ENCODE data around the gene TEX29.

TEX29 gene

DNA sequence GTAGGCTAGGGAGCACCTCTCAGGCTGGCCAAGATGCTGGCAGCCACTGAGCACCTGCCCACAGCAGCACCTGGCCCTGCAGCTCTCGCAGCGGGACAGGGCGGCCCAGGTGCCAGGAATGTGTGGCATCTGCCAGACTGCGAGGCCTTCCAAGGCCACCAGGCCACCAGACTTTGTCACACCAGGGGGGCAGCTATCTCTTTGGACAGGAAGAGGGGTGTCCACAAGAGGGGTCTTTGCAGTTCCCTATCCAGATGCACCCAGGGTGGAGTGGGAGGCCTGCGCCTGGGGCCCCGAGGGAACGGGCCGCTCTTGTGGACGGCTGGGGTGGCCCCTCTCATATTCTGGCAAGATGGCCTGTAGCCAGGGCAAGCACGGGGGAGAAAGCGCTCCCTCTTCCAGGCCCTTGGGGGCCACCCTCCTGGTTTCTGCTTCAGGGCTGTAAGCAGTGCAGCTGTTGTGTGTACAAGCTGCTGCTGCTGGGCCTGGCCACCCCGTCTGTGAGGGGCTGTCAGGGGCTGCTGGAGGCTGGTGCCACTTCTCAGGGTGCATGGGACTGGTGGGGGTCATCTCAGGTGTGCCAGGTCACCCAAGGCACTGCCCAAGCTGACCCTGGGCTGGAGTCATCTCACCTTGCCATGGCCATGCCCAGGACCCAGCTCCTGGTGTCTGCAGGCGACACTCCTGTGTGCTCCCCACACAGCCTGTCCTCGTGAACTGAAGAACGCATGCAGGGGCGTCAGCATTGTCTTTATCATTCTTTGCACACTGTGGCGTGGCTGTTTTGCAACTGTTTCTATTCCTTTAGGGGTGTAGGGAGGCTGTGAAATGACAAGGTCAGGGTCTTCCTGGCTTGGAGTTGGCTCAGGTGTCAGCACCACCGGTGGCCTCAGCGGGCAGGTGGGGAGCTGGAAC, 1.8 kb downstream of the TEX29 start:
- DNase-seq (ENCODE audit: low read depth in 2 of 2): no peak

DNA sequence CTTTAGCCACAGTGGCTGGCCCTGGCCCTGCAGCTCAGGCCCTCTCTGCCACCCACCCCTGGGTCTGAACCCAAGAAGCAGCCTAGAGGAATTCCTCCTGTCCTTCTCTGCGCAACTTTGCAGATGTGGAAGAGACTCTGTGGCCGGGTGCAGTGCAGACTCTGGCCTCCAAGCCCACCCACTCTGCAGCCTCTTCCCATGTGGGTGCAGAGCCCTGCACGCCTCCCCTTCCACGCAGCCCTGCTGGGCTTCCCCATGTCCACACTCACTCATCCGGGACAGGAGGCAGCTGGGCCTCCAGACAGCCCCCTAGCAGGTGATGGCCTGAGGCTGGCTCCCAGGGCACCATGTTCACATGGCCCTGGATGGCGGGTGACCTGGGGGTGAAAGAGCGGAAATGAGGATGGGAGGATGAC, 2.5 kb downstream of the TEX29 start:
- DNase-seq (ENCODE audit: low read depth in 2 of 2): no peak

DNA sequence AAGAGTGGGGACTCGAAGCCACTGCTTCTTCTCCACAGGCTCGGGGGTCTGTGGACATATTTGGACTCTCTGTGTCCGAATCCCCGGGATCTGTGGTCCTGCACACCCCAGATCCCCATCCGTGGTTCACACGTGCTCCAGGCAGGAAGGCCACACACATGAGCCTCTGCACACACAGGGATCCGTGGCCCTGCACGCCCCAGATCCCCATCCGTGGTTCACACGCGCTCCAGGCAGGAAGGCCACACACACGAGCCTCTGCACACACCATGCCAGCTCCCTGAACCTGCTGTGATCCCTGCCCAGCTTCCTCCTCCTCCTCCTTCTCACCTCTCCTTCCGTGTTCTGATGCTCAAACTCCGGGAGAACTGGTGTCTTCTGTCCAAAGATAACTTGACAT, 3.1 kb downstream of the TEX29 start:
- DNase-seq (ENCODE audit: low read depth in 2 of 2): no peak

DNA sequence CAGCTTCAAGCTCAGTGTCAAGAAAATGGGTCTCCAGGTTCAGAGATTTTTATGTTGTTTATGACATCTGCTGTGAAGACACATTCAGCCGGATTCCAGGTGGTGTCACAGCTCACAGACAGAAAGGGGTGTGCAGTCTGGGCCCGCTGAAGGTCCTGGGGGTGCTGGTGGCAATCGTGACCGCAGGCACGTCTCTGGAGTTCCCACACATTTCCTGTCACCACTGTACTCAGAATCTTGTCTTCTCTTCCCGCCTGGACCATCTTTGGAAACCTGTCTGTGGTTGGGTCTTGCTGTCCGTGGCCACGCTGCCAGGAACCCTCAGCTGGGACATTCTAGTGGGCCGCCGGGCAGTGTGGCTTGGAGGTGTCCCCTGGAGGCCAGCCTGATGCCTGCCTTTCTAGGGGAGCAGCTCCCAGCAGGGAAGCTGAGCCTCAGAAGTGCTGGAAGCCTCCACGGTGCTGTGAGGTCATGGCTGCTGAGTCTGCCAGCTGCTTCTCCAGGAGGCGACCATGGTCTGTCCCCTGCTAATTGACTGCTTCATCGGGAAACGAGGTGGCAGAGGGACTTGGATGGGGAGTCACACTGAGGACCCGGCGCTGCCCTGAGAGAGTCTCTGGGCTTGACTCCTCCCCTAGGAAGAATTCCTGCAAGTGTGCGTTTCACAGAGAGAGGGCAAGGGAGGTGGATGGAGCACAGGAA, 3.7 kb downstream of the TEX29 start:
- DNase-seq (ENCODE audit: low read depth in 2 of 2): no peak

DNA sequence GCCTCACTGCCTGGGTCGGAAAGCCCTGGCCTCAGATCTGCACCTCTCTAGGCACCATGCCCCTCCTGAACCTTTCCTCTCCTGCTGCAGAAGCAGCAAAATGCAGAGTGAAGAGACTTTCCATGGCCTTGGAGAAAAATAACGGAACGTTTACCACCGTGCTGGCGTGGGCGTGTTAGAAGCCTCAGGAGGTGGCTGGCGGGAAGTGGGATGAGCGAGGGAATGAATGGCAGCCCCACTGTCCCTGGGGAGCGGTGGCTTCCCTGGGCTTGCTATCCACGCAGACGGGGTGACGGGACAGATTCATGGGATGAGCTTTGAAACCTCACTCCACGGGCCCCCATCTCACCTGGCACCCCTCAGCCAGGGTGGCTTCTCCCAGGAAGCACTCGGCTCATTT, 4.3 kb downstream of the TEX29 start:
- no peak for DNase-seq (ENCODE audit: low read depth in 2 of 2)

DNA sequence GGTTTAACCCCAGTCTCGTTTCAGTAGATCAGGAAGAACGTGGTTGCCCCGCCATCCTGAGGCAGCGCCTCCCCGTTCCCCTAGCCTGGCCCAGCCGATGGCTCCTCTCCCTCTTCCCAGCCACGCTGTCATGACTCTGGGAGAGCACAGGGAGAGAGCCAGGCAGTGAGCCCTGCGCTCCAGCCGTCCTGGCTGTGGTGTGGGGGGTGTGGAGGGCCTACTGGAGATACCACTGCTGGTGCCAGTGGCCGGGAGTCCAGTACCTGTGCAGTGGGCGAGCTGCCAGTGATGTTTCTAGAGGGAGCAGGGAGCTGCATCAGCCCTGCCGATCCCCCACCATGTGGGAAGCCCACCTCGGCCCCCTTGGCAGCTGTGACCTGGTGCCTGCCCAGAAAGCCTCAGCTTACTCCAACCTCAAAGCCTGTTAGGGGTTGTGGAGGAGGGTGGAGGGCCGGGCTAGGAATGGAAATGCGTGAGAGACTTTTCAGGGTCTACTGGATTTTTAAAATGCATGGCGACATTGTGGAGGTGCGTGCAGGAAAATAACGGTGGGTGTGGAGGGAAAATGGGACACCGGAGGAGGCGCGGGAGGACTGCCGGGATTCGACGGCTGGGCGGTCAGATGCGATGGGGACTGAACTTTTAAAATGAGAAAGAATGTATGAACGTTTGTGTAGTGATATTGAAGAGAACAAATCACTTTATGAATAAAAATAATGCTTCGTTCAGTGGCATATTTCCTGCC, 4.9 kb downstream of the TEX29 start:
- DNase-seq (ENCODE audit: low read depth in 2 of 2): no peak

DNA sequence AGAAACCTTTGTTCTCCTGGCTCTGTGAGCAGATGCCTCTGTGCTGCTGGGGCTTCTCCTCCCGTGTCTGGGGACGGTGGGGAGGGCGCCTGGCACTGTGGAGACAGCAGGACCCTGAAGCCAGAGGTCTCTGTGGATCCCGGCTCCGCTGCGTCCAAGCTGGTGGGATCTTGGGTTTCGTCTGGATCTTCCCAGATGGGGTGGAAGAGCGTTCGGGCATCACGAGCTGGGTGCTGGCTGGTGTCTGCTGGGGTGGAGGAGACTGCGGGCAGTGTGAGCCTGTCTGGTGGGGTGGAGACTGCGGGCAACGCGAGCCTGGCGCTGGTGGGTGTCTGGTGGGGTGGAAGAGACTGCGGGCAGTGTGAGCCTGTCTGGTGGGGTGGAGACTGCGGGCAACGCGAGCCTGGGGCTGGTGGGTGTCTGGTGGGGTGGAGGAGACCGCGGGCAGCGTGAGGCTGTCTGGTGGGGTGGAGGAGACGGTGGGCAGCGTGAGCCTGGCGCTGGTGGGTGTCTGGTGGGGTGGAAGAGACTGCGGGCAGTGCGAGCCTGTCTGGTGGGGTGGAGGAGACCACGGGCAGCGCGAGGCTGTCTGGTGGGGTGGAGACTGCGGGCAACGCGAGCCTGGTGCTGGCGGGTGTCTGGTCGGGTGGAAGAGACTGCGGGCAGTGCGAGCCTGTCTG, 5.6 kb downstream of the TEX29 start:
- DNase-seq (ENCODE audit: low read depth in 2 of 2): no peak

DNA sequence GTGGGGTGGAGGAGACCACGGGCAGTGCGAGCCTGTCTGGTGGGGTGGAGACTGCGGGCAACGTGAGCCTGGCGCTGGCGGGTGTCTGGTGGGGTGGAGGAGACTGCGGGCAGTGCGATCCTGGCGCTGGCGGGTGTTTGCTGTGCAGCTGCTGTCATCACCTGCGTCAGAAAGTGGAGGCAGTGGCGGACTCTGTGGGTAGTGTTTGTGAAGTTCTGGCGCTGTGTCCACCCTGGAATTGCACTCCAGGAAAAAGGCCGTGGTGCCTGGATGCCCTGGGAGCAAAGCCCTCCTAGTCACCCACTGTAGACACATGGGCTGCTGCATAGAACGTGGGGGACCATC, 6.2 kb downstream of the TEX29 start:
- DNase-seq (ENCODE audit: low read depth in 2 of 2): no peak

DNA sequence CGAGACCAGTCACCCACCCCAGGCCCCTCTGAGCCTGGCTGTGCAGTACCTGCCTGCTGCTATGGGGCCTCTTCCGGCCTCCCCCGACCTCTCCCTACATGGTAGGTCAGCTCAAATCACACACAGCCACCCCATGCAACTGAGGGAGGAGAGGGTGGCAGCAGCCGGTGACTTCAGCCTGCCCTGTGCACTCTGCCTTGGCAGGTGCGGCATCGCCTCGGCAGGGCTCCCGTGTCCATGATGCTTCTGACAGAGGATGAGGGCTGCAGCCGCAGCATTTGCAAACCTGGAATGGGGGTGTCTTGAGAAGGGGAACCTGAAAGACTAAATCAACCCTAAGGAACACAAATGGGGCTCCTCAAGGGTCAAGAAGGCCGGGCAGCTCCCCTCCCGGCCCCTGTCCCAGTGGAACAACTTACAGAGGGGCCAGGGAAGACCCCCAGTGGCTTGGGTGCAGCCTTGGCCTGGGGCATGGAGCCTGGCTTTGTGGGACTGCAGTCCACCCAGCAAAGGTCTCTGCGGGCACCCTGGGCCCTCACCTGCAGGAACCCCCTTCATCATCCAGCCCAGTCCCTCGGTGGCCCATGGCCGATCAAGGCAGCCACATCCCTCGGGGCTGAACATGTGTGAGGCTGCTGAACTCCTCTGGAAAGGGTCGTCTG, 6.7 kb downstream of the TEX29 start:
- no peak for DNase-seq (ENCODE audit: low read depth in 2 of 2)

DNA sequence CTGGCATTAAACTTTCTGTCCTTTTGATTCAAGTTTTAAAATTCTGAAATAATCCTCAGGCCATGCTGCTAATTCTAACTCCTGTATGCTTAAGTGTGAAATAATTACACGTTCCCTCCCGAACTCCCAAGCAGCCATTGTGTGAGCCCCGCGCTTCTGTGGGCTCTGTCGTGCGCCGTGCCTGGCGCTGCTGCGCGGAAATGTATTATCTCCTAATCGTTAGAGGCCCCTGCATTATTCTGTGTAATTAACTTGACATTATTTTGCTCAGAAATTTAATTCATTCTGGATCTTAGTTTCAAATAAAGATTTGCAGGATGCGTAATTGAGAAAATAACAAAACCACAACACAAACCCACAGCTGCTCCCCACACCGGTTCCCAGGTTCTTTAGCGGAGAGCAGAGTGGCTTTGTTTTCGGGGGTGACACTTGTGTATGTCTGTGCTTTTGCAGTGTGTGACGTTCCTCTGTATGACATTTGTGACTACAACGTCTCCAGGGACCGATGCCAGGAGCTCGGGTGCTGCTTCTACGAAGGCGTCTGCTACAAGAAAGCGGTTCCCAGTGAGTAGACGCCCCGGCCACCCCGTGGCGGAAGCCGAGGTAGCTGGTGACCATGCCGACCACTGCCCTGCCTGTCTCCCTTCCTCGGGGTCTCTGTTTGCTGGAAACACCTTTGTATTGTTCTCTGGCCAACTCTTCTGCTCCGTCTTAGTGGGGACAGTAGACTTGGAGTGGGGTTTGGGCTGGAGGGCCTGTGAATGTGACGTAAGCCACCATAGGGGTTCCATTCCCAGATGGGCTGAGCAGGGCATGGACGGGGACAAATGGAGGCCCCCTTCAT, 7.5 kb downstream of the TEX29 start:
- no peak for DNase-seq (ENCODE audit: low read depth in 2 of 2)

DNA sequence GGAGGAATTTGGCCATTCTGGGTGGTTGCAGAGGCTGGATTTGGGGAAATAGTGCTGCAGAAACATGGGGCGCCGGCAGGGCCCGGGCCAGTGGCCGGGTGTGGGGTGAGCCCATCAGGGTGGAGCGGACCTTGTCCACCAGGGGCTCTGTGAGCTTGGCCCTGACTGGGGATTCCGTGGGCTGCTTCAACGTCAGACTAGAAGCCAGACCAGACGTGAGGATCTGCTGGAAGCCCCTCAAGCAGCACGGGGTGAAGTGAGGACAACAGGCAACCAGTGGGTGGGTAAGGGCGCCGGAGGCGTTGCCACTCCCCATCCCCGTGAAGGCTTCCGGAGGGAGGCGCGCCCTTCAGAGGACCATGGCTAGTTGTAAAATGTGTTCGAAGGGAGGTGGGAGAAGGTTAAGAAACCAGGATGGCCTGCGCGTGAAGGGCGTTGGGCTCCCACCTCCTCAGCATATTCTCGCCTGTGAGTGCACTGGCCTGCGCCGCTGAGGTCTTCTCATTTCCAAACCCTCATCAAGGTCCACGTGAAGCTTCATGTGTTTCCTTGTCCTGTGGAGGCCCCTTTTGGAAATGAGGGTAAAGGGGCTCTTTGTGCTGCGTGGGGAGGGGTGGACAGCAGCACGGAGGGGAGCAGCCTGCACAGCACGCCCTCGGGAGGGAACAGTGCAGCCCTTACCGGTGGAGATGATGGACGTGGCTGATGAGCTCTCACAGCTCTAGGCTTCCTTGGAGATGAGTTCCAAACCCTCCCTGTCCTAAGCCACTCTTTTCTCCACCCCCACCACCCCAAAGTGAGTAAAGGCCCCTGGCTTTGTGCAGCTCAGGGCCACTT, 8.3 kb downstream of the TEX29 start:
- DNase-seq (ENCODE audit: low read depth in 2 of 2): no peak

DNA sequence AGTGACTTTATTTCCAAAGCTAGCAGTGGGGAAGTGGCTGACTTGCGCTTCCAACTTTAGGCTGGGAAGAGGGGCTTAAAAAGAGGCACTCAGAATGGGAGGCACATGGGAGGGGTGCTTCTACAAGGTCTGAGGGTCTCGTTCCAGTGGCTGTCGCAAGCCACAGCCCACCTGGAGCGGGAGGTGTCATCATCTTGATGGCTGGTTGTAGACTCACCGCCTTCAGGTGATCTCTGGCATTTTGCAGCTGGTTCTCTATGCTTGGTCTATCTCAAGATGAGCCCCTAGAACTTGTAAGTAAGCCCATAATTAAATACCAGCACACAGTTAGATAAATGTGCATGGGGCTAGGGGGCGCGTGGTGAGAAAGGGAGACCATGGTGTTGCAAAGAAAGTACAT, 9.2 kb downstream of the TEX29 start:
- no peak for DNase-seq (ENCODE audit: low read depth in 2 of 2)

DNA sequence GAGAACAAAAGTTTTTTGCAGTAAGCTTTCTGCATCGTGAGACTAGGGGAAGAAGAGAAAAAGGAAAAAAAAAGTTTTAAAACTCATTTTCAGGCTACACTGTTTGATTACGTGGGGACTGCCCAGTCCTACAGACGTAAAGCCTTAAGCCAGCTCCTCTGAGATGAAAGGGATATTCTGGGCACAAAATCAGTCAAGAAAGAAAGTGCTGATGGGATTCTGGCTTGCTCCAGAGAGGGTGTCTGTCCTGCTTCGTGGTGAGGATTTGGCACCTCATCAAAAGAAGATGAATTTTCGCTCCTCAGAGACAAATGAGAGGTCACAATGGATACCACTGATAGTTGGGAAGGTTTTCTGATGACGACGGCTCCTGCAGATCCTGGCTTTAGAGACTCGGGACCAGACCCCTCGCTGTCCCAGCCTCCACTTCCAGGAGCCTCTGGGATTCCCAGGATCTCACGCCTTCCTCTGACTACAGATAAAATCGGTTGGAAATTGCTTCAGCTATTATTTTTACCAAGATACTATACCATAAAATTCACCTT, 9.7 kb downstream of the TEX29 start:
- DNase-seq (ENCODE audit: low read depth in 2 of 2): no peak

DNA sequence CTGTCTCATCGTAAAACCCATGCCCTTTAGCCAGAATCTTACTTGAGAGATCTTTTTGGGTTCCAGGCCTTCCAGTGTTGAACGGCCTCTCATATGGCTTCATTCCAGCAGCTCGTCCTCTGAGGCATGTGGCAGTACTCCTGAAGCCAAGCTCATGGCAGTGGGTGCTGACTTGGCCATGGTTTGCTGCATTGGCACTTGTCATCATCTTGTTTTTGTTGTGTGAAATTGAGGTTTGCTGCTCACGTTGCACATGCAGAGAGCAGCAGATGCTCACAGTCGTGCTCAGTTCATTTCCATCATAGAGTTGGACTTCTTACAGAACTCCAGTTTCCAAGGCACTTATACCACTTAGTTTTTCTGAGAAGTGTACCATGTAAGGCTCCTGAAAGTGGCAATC, 14.9 kb downstream of the TEX29 start:
- DNase-seq (ENCODE audit: low read depth in 2 of 2): no peak

DNA sequence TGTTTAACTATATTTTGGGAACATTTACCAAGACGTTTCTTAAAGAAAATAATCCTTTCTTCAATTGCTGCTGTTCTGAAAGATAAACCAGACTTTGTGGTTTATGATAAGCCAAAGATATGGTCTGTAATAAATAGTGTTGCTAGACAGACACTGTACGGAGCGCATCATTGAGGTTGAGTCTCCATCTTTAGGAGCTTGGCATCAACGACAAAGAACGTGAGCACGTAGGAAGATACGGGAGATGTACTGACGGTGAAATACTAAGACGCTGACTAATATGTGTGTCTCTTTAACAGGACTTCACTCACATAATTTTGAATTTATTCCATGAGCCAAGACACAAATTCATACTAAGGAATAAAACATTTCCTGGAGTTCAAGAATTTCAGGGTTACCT, 16.2 kb downstream of the TEX29 start:
- no peak for DNase-seq (ENCODE audit: low read depth in 2 of 2)

DNA sequence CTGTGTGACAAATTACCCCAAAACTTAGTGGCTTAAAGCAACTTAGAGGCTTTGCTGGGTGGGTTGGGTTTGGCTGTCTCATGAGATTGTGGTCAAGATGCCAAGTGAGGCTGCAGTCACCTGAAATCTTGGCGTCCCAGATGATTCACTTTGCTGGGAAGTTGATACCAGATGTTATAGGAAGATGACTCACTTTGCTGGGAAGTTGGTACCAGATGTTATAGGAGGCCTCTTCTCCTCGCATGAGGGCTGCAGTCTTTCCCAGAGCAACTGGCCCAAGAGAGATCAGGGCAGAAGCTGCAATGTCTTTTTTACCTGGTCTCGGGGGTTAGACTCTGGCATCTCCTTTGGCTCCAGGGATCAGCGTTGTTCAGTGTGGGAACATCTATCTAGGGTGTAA, 16.8 kb downstream of the TEX29 start:
- DNase-seq (ENCODE audit: low read depth in 2 of 2): no peak

DNA sequence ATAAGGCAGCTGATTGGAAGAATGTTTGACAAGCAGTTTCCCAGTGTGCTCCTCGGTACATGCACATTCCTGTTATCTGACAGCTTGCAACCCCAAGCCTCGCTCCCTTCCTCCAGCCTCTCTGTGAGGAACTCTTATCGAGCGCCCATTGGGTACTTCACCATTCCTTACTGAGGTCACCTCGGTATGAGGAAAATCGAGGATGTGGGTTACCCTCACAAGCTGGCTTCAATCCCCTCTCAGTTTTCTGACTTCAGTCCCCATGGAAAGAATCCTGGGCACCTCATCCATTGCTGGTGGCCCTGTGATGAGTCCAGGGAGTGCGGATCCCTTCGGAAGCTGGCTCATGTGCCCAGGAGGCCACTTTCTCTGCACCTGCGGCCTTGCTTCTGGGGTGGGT, 17.3 kb downstream of the TEX29 start:
- no peak for DNase-seq (ENCODE audit: low read depth in 2 of 2)

DNA sequence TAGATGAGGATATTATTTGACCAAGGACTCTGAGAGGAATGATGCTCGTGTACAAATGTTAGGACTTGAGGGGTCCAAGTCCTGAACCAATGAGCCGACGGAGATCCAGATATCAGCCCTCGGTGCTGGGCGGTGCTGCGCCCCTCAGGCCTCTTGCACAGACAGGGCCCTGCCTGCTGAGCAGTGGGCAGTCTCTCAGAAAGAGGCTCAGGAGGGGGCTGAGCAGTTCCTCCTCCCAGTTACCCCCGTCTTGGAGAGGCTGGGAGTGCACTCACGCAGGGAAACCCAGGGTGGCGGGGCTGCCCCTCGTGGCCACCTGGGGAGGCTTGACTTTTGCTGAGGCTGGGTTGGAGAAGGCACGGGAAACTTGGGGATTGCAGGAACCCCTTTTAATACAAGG, 18.4 kb downstream of the TEX29 start:
- DNase-seq (ENCODE audit: low read depth in 2 of 2): no peak

DNA sequence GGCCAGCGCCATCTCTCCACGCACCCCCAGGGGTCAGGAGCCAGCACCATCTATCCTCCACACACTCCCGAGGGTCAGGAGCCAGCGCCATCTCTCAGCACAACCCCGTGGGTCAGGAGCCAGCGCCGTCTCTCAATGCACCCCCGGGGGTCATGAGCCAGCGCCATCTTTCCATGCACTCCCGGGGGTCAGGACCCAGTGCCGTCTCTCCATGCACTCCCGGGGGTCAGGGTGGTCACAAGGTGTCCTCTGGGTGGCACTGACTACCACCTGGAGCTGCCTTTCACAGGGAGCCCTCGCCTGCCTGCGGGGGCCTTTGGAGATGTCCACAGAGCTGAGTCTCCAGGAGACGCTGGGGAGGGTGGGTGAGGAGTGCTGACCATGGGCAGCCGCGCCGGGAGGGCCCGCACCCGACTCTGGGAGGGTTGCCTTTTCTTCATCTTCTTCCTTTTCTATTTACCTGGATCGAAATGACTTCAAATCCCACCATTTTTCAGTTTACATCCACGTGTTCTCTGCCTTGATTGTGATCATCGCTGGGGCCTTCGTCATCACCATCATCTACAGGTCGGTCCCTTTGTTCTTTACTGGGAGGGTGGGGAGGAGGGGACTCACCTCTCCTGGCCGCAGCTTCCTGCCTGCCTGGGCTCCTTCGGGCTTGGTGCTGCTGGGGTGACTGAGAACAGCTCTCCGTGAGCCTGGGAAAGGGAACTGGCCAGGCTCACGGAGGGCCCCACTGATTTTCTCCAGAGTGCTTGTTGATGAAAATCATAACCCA, 19.1 kb downstream of the TEX29 start:
- DNase-seq (ENCODE audit: low read depth in 2 of 2): no peak
